IPS-18a (cell line): ENCODE results near the gene DPM2.

Source experiments
- H3K27ac ChIP-seq: one replicate; pipeline ENCODE4 v1.5.1; 2013; ENCODE audit warnings: low read length
- H3K27me3 ChIP-seq: one replicate; pipeline ENCODE4 v1.6.1; 2013; ENCODE audit warnings: mild to moderate bottlenecking, low read length; ENCODE audit not compliant: control insufficient read depth, insufficient read depth
- H3K36me3 ChIP-seq: one replicate; pipeline ENCODE4 v1.6.1; 2013; ENCODE audit warnings: low read depth, low read length; ENCODE audit not compliant: control insufficient read depth
- H3K4me1 ChIP-seq: one replicate; pipeline ENCODE4 v1.6.1; 2013; ENCODE audit warnings: low read depth, low read length; ENCODE audit not compliant: control insufficient read depth
- H3K4me3 ChIP-seq: one replicate; pipeline ENCODE4 v1.5.1; 2013; ENCODE audit warnings: low read length
- H3K9ac ChIP-seq: one replicate; pipeline ENCODE4 v1.6.1; 2013; ENCODE audit warnings: mild to moderate bottlenecking, low read length, moderate library complexity
- H3K9me3 ChIP-seq: one replicate; pipeline ENCODE4 v1.6.1; 2013; ENCODE audit warnings: low read depth, low read length; ENCODE audit not compliant: control insufficient read depth

Gene DPM2

DNA sequence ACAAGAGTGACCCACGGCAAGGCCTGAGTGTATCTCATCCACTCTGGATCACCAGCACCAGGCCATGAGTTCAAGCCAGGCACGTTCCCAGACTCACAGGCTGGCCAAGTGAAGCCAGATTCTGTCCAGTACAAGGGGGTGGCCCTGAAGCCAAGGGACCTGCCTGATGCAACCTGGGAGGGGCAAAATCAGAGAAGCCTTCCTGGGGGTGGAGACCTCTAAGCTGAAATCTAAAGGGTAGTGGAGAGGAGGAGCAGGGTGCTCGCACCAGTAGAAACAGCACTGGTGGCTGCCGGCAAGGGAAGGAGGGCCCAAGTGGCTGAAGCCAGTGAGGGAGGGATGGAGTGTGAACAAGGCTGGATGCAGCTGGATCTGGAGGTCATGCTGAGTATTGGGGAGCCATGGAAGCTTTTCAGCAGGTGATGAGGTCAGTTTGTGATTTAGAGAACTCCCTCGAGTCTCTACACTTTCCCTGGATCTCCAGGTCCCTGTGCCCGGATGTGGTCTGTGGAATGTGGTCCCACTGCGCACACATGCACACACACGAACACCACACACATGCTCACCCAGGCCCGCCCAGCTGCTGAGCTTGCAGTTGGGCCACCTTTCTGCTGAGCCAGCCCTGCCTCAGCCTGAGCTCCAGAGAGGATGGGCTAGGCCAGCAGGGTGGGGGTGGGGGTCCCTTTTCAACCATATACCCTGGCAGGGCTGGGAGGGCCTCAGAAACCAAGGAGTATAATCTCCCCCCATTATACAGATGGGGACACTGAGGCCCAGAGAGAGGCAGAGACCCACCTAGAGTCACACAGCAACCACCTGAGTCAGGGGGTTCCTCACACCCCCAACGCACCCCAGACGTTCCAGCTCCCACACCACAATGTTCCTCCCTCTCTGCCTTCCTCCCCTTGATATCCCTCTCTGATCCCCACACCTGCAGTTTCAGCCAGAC is 8.7 kb downstream of the DPM2 start:
- H3K4me1 ChIP-seq, result peaks cover 7% of the 10 kb centered on the region

DNA sequence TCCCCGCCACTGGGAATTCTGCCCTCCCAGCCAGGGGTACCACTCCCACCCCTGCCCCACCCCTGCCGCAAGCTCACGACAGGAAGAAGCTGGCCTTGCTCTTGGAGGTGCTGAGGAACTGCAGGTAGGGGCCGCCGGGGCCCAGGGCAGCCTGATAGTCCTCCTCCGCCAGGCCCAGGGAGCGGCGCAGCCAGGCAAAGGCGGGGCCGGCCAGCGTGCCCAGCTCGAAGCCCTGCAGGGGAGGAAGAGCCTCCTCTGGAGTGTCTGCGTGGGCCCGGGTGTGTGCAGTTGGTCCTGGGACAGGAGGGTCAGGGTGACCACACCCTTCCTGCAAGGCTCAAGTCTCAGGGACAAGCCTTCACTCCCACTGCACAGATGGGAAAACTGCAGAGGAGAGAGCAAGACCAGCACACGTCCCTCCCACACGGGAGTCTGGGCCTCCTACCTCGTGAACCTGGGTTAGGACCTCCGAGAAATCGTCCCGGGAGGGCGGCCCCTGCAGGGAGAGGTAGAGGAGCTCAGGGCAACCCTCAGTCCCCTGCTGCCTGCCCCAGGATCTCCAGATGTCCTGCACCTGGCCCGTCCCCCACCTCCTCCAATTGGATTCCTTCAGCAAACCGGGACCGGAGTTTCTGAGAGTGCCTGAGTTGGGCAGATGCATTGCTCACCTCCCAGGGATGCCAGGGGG is 9.5 kb downstream of the DPM2 start:
- no peak overlapping the region for H3K9ac ChIP-seq

More for the DNA sequence above, 8.7 kb downstream of the DPM2 start:
- Histone ChIP-seq H3K27ac (no peak overlapping the region), H3K36me3 (no peaks in the 10 kb centered on the region), H3K27me3 (peaks cover 33% of the 10 kb centered on the region), H3K9me3 (no peaks in the 10 kb centered on the region), H3K4me3 (no peak overlapping the region), H3K9ac (no peak overlapping the region)

GRCh38 chr9:127927201-127927987 is 10.3 kb downstream of the DPM2 start:
- H3K36me3 ChIP-seq, result no peaks in the 10 kb centered on the region
- H3K4me3 ChIP-seq, result peak overlapping the region; percentile 73
- peaks cover 33% of the 10 kb centered on the region for H3K27me3 ChIP-seq
- peak overlapping the region; percentile 53 for H3K9ac ChIP-seq
- no peak overlapping the region for H3K27ac ChIP-seq
- H3K9me3 ChIP-seq, result no peaks in the 10 kb centered on the region
- peaks cover 7% of the 10 kb centered on the region for H3K4me1 ChIP-seq

More for the DNA sequence above, 9.5 kb downstream of the DPM2 start:
- peaks cover 33% of the 10 kb centered on the region for H3K27me3 ChIP-seq
- no peaks in the 10 kb centered on the region for H3K9me3 ChIP-seq
- peaks cover 7% of the 10 kb centered on the region for H3K4me1 ChIP-seq
- peak overlapping the region; percentile 39 for H3K4me3 ChIP-seq
- no peak overlapping the region for H3K27ac ChIP-seq
- H3K36me3 ChIP-seq, result no peaks in the 10 kb centered on the region

DNA sequence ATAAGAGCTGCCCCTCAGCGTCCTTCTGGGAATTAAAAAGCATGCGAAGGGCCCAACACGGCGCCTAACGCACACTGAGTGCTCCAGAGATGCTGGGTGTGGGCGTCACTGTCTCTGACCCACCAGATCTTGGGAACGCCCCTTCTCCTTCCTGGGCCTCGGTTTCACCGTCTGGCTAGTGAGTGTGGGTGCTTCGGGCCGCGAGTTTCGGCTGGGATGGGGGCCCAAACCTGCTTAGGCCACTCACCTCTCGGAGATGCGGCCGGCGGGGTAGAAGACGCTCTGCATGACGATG is 10.8 kb downstream of the DPM2 start:
- Histone ChIP-seq H3K4me1 (peaks cover 7% of the 10 kb centered on the region), H3K9me3 (no peaks in the 10 kb centered on the region), H3K27me3 (peaks cover 33% of the 10 kb centered on the region), H3K36me3 (no peaks in the 10 kb centered on the region), H3K9ac (peak overlapping the region; percentile 53), H3K4me3 (peak overlapping the region; percentile 73), H3K27ac (no peak overlapping the region)

DNA sequence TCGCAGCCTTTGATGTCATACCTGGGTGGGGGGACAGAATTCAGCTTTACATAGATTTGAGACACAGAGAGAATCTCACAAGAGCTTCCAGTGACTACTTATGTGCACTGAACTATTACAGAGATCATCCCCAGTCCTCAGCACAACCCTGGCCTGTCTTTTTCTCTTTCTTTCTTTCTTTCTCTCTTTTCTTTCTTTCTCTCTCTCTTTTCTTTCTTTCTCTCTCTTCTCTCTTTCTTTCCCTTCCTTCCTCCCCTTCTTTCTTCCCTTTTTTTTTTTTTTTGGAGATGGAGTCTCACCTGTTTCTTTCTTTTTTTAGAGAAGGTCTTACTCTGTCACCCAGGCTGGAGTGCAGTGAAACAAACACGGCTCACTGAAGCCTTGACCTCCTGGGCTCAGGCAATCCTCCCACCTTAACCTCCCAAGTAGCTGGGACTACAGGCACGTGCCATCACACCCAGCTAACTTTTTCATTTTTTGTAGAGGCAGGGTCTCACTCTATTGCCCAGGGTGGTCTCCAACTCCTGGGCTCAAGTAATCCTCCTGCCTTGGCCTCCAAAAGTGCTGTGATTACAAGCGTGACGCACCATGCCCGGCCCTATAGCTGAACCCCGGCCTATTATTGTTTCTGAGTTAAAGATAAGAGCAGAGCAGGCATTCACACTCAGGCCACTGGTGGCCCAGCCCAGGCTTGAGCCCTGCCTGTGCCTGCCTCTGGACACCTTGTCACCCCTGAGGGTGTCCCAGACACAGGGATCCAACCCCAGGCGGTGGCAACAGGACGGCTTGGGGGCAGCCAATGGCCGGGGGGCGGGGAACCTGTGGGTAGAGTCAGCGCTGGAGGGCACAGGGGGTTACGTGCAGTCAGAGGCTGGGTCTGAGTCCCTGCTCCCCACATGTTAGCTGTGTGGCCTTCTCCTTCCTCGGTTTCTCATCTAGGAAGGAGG is 11.4 kb downstream of the DPM2 start:
- peaks cover 33% of the 10 kb centered on the region for H3K27me3 ChIP-seq
- no peak overlapping the region for H3K27ac ChIP-seq
- peaks cover 4% of the 10 kb centered on the region for H3K4me1 ChIP-seq
- no peaks in the 10 kb centered on the region for H3K9me3 ChIP-seq
- no peak overlapping the region for H3K9ac ChIP-seq
- H3K4me3 ChIP-seq, result peak overlapping the region; percentile 73
- H3K36me3 ChIP-seq, result no peaks in the 10 kb centered on the region

DNA sequence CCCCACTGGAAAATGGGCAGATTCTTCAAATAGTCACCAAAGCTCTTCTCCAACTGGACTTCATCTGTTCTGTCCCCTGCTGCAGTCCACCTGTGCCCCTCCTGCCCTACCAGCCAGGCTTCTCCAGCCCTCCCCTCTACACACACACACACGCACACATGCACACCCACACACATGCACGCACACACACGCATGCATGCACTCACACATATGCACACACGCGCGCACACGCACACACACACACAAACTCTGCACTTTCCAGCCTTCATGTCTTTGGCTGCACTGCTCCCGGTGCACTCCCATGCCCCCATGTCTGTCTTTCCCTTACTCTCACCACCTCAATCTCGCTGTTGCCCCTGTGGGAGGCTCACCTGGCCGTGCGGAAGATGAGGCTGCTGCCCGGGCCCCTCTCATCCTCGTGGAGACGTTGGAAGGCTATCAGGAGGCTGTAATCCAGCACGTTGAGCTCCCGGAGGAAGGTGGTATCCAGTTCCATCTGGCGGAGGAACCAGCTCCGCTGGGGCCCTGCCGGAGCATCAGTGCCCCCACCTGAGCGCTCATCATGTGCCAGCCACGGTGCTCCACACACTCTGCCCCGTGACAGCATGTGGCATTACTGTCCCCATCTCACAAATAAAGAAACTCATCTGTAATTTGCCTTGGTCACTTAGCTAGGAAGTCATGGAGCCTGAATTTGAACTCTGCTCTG is 12.8 kb downstream of the DPM2 start:
- Histone ChIP-seq H3K27ac (no peak overlapping the region), H3K4me1 (no peaks in the 10 kb centered on the region), H3K9me3 (no peaks in the 10 kb centered on the region), H3K4me3 (no peak overlapping the region), H3K9ac (no peak overlapping the region), H3K36me3 (no peaks in the 10 kb centered on the region), H3K27me3 (peaks cover 32% of the 10 kb centered on the region)

DNA sequence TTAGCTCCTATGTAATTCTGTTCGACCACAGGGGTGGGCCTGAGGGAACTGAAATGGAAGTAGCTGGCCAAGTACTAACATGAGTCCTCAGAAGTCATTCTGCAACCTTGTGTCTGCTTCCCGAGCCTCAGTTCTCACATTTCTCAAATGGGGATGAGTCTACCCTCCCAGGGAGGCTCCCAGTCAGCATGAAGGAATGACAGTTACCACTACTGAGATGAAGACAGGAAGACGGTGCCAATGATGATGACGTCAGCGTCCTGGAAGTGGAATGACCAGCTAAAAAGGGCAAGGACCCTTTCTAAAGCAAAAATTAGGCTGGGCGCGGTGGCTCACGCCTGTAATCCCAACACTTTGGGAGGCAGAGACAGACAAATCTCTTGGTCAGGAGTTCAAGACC is 13.9 kb downstream of the DPM2 start:
- no peak overlapping the region for H3K27ac ChIP-seq
- no peak overlapping the region for H3K4me3 ChIP-seq
- no peaks in the 10 kb centered on the region for H3K4me1 ChIP-seq
- peaks cover 21% of the 10 kb centered on the region for H3K27me3 ChIP-seq
- H3K9me3 ChIP-seq, result no peaks in the 10 kb centered on the region
- no peak overlapping the region for H3K9ac ChIP-seq
- no peaks in the 10 kb centered on the region for H3K36me3 ChIP-seq

- no peak overlapping the region for H3K27ac ChIP-seq
- peaks cover 14% of the 10 kb centered on the region for H3K27me3 ChIP-seq
These were observed 14.6 kb downstream of the DPM2 start for GRCh38 chr9:127923046-127923445.

DNA sequence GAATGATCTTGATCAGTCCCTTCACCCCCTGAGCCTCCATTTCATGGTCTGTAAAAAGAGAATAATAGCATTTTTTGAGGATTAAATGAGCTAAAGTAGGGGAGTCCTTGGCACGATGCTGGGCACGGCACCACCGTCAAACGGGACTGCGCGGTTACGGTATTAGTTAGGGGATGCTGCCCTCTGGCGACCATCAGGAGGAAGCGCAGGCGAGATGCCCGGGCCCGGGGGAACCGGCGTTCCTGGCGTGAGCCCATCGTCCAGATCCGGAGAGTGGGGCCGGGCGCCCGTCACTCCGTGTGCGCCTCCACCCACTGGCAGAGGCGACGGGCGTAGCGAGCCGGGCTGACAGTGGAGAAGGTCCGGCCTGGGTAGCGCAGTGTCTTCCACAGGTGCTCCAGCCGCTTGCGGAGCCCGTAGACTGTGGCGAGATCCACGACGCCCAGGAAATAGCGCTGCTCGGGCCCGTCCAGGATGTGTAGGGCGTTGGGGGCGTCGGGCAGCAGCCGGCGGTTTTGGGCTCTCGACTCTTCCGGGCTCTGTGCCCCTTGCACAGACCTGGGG is 16.0 kb downstream of the DPM2 start:
- H3K4me1 ChIP-seq, result no peaks in the 10 kb centered on the region
- no peak overlapping the region for H3K9ac ChIP-seq
- H3K4me3 ChIP-seq, result no peak overlapping the region

More at GRCh38 chr9:127923046-127923445, 14.6 kb downstream of the DPM2 start:
- Histone ChIP-seq H3K4me1 (no peaks in the 10 kb centered on the region), H3K9ac (no peak overlapping the region), H3K4me3 (no peak overlapping the region), H3K9me3 (no peaks in the 10 kb centered on the region), H3K36me3 (no peaks in the 10 kb centered on the region)

DNA sequence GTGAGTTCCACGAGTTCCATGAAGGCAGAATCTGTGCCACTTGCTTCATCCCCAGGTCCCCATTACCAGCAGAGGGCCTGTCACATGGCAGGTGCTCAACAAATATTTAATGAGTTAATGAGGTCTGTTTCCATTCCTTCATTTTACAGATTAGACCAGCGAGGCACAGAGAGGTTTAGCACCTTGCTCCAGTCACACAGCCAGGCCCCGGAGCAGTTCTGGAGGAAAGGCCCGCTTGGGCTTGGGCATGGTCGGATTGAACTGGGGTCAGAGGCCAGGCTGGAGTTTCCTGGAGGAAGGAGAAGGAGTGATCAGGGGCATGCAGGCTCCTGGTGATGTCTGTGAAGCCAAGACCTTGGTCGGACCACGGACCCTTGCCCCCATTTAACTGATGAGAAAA is 16.9 kb downstream of the DPM2 start:
- H3K4me1 ChIP-seq, result peaks cover 4% of the 10 kb centered on the region
- no peak overlapping the region for H3K27ac ChIP-seq
- no peaks in the 10 kb centered on the region for H3K36me3 ChIP-seq
- no peak overlapping the region for H3K4me3 ChIP-seq
- peaks cover 9% of the 10 kb centered on the region for H3K27me3 ChIP-seq
- no peak overlapping the region for H3K9ac ChIP-seq
- H3K9me3 ChIP-seq, result no peaks in the 10 kb centered on the region

More for the DNA sequence above, 16.0 kb downstream of the DPM2 start:
- Histone ChIP-seq H3K27ac (no peak overlapping the region), H3K27me3 (peaks cover 8% of the 10 kb centered on the region), H3K36me3 (no peaks in the 10 kb centered on the region), H3K9me3 (no peaks in the 10 kb centered on the region)
